Right lobe of liver (tissue), 6 donors: ENCODE measurements around the gene TCN1. TPM values are rescaled to one million over a fixed set of nuclear protein-coding genes. Genes with fewer than 3 reads are reported as not detected.

ENCODE experiments used
- ATAC-seq, 4 donors: fragments of 200-7000 bp; cut with Tn5 transposase; one replicate each; pipeline ENCODE4 v1.9.1; 2020; ENCODE audit warnings: mild to moderate bottlenecking in 4 of 4, moderate library complexity in 4 of 4
- DNase-seq, 3 donors: peaks; one replicate each; pipeline ENCODE4 v3.0.0-alpha.2; 2020
- H3K27ac ChIP-seq, 3 donors: fragments of 200-600 bp; one replicate each; pipeline ENCODE4 v1.8.0; 2022
- H3K27me3 ChIP-seq, 2 donors: fragments of 200-600 bp; one replicate each; pipeline ENCODE4 v1.8.0; 2022
- H3K36me3 ChIP-seq, 4 donors: fragments of 200-600 bp; sonication (generic) in 1 of 4; one replicate each; pipeline versions ENCODE4 v1.5.1 to v1.8.0; 2017 to 2022; ENCODE audit warnings: control low read depth in 1 of 4
- H3K4me1 ChIP-seq, 4 donors: fragments of 200-600 bp; sonication (generic) in 1 of 4; one replicate each; pipeline versions ENCODE4 v1.5.1 to v1.8.0; 2017 to 2022; ENCODE audit warnings: control low read depth in 1 of 4
- H3K4me3 ChIP-seq, 3 donors: fragments of 200-600 bp; one replicate each; pipeline ENCODE4 v1.8.0; 2022
- H3K9me3 ChIP-seq, 4 donors: fragments of 200-600 bp; sonication (generic) in 1 of 4; one replicate each; pipeline versions ENCODE4 v1.5.1 to v1.8.0; 2017 to 2022; ENCODE audit warnings: control low read depth in 1 of 4
- CTCF ChIP-seq, 4 donors: fragments of 200-600 bp in 3 of 4; fragments of 450-650 bp in 1 of 4; IDR thresholded peaks; one replicate each; pipeline versions ENCODE4 v1.5.1 to v1.8.0; 2016 to 2022; ENCODE audit warnings: antibody characterized with exemption in 4 of 4, mild to moderate bottlenecking in 2 of 4
- POLR2A ChIP-seq: fragments of 450-650 bp; IDR thresholded peaks from one replicate; pipeline ENCODE4 v1.6.1; 2017; ENCODE audit warnings: antibody characterized with exemption, mild to moderate bottlenecking
- WGBS: methylation state at CpG from one replicate; pipeline ENCODE4 v1.1.6; 2018; ENCODE audit warnings: low coverage, low lambda C conversion rate; ENCODE audit not compliant: insufficient coverage; ENCODE audit errors: missing lambda C conversion rate; 5-methylcytosine and 5-hydroxymethylcytosine counted together
- intact Hi-C, 2 donors: fragments of 100-400 bp; cut with DNase I; formaldehyde crosslinking; loops; one replicate each; pipeline versions ENCODE4 v1.11.2 to v1.14.1; 2022
- total RNA-seq, 6 experiments: library from RNA; depleted of rRNA in 2 of 6; stranded (reverse); fragments of >200 nt in 2 of 6; fragmentation: NEBNext Ultra II Directional in 3 of 6; extraction: Animal tissue kit (Norgen Biotek cat#: 25700) in 3 of 6; gene quantifications; one replicate each; pipeline versions ENCODE4 v1.1.0 to v1.2.4, GENCODE V29; 2016 to 2023
- donor health status: DM: no; HTN: yes; CAD: no.
- donor health status: DM: no; HTN: no; CAD: no.
- donor health status: DM: no; HTN: no; CAD: no.
- donor health status: DM: no; HTN: yes; CAD: no.
- donor health status: DM: no; HTN: yes; CAD: no.

The TCN1 gene
- total RNA-seq, 6 experiments from 2014 or later: 0.55 to 0.62 TPM; not detected in 4

DNA sequence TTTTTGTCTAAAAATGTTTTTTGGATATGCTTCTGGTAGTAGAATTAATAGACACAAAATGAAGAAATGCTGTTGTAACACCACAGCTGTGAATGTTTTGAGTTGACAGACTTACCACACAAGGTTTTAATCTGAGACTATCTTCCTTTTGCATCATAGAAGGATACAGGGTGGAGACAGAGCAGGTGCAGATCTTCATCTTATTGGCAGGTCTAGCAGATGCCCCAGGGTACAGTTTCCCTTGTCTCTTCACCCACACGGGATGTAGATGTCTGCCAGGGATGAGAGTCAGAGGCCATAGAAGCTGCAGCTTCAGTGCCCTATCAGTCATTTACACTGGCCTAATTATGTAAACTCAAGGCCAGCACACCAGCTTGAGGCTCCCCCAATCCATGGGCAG, 13.3 kb upstream of the TCN1 start:
- no peaks in the 10 kb centered on the region for H3K9me3 ChIP-seq
- no peaks in the 10 kb centered on the region for H3K27me3 ChIP-seq
- H3K4me1 ChIP-seq: no peaks in the 10 kb centered on the region
- WGBS: no CpG with 5 or more reads among the region's 1 CpG
- intact Hi-C loops: no loop called here
- H3K4me3 ChIP-seq: no peak overlapping the region
- ATAC-seq: no peak
- no peaks in the 10 kb centered on the region for H3K36me3 ChIP-seq
- DNase-seq: no peak
- H3K27ac ChIP-seq: no peak overlapping the region
- TF ChIP-seq CTCF (IDR thresholded peaks at IDR 0.05) (no peak), POLR2A (no peak)

- intact Hi-C loops: no loop called here
- H3K4me1 ChIP-seq: no peaks in the 10 kb centered on the region
- no peaks in the 10 kb centered on the region for H3K9me3 ChIP-seq
- TF ChIP-seq CTCF (IDR thresholded peaks at IDR 0.05) (no peak), POLR2A (no peak)
- H3K36me3 ChIP-seq: no peaks in the 10 kb centered on the region
- DNase-seq: no peak
- no peak for ATAC-seq
- H3K27me3 ChIP-seq: no peaks in the 10 kb centered on the region
- no peak within 1 kb of the TSS for H3K4me3 ChIP-seq
- 52% methylated on average over 5 of the region's 5 CpGs for WGBS
- no peak within 1 kb of the TSS for H3K27ac ChIP-seq
Observed at GRCh38 chr11:59878575-59878974, 12.3 kb upstream of the TCN1 start, which contains the start of gene OOSP3. TSS of gene OOSP3 (plus strand) at chr11:59878782. CDS start at chr11:59878809, 27 bp downstream.

- Histone ChIP-seq H3K4me1 (no peaks in the 10 kb centered on the region), H3K4me3 (no peak overlapping the region), H3K27ac (no peak overlapping the region), H3K9me3 (no peaks in the 10 kb centered on the region), H3K27me3 (no peaks in the 10 kb centered on the region), H3K36me3 (no peaks in the 10 kb centered on the region)
- DNase-seq (no peak), ATAC-seq (no peak)
- intact Hi-C loops: no loop called here
- TF ChIP-seq CTCF (IDR thresholded peaks at IDR 0.05): no peak
- TF ChIP-seq POLR2A: no peak
Observed at GRCh38 chr11:59877784-59878183, 11.5 kb upstream of the TCN1 start.

DNA sequence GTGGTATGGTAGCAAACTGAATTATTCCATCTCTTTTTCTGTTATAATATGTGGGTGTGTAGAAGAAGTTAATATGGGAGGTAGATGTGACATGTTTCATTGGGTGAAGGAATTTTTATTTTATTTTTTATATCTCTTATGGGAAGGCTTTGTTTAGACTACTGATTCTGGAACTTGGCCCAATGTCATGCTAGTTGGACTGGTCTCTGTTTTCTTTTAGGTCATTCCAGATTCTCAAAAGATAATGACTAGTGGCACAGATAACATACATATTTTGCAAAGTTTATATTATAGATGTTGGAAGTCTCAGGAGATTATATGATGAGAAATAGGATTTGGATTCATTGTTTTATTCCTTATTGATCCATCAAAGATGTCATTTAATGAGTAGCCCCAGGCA, 11.0 kb upstream of the TCN1 start:
- no peaks in the 10 kb centered on the region for H3K36me3 ChIP-seq

More for the DNA sequence above, 11.0 kb upstream of the TCN1 start:
- intact Hi-C loops: no loop called here
- Histone ChIP-seq H3K9me3 (no peaks in the 10 kb centered on the region), H3K4me1 (no peaks in the 10 kb centered on the region), H3K27me3 (no peaks in the 10 kb centered on the region), H3K4me3 (no peak overlapping the region), H3K27ac (no peak overlapping the region)
- no peak for DNase-seq
- no peak for ATAC-seq
- TF ChIP-seq CTCF (IDR thresholded peaks at IDR 0.05): no peak
- no peak for TF ChIP-seq POLR2A
